Lung microvascular endothelial cell (primary cell): ENCODE results near the gene MEIS3. TPM values are rescaled to one million over a fixed set of nuclear protein-coding genes. Genes with fewer than 3 reads are reported as not detected.
"Not testable (repeated sequence)": the region's sequence is repeated elsewhere in the genome, so short reads cannot be mapped to it uniquely, and the experiment has no call there.

Experiments used
- DNase-seq, 2 donors: peaks; one replicate each; pipeline versions ENCODE4 v3.0.0 to v3.0.0-alpha.2; 2010; ENCODE audit warnings: low read depth in 2 of 2
- total RNA-seq: library from RNA; depleted of rRNA; stranded (reverse); fragments of >200 nt; gene quantifications from 2 replicates; pipeline ENCODE4 v1.2.1, GENCODE V29; 2014

MEIS3 gene
- total RNA-seq, 1 donor from 2014 or later = 0.20 TPM

DNA sequence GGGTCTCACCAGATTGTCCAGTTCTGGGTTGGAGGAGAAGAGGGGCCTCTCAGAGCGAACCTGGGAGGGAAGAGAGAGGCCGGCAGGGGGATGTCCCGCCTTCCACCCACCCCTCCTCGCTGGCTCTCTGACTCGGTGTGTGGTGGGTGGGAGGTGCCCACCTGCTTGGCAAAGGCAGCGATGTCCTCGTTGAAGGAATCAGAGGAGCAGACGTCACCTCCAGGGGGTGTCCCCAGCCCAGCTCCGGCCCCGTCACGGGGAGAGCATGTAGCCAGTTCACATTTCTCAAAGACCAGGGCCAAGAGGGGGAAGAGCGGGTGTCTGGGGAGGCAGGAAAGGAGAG is 2.7 kb downstream of the MEIS3 start:
- no peak for DNase-seq

DNA sequence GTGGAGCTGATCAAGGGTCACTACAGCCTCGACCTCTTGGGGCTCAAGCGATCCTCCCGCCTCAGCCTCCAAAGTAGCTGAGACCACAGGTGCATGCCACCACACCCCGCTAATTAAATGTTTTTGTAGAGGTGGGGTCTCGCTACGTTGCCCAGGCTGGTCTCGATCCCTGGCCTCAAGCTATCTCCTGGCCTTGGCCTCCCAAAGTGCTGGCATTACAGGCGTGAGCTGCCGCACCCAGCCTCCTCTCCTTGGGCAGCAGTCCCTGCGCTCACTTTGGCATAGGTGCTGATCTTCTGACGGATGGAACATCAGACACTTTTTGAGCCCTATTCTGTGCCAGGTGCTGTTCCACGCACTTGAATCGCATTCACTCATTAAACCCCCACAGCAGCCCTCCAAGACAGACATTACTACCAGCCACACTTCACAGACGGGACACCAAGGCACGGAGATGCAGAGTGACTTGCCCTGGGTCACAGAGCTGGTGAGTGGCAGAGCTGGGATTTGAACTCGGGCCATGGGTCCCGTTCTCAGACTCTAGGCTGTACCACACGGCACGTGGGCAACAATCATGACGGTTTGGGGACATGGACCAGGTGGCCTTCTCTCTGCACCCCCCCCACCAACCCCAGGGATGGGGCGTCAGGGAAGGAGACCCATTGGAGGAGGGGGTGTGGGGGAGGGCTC is 3.2 kb downstream of the MEIS3 start:
- no peak for DNase-seq

GRCh38 chr19:47414469-47414868 is 4.9 kb downstream of the MEIS3 start:
- peak; percentile 44 to 72 for DNase-seq

- no peak for DNase-seq
These were observed 5.4 kb downstream of the MEIS3 start for GRCh38 chr19:47413941-47414340.

GRCh38 chr19:47411696-47412095 is 7.6 kb downstream of the MEIS3 start:
- not testable (repeated sequence) for DNase-seq

GRCh38 chr19:47411101-47411500 is 8.2 kb downstream of the MEIS3 start:
- no peak for DNase-seq

GRCh38 chr19:47408156-47408938 is 11.0 kb downstream of the MEIS3 start:
- no peak for DNase-seq

DNA sequence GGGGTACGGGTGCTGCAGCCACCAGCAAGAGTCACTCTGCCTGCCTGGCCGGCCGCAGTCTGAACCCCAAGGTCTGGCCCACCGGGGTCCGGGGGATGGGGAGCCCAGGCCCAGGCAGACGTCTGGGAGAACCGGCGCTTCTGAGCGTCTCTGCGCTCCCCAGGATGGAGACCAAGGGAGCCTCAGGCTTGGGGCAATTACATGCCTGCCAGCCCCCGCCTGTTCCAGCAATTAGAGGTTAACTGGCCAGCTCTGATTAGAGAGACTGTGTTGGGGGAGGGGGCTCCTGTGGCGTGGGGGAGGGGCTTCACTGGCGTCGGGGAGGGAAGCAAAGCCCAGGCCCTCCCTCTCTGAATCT is 11.9 kb downstream of the MEIS3 start:
- DNase-seq = no peak

- peak; percentile 37 to 38 for DNase-seq
These were observed 12.5 kb downstream of the MEIS3 start for GRCh38 chr19:47406711-47407416.

- no peak for DNase-seq
These were observed 13.4 kb downstream of the MEIS3 start for GRCh38 chr19:47405854-47406417.

- no peak for DNase-seq
These were observed 14.2 kb downstream of the MEIS3 start for GRCh38 chr19:47405197-47405550.

GRCh38 chr19:47404334-47405196 is 14.8 kb downstream of the MEIS3 start:
- no peak for DNase-seq

DNA sequence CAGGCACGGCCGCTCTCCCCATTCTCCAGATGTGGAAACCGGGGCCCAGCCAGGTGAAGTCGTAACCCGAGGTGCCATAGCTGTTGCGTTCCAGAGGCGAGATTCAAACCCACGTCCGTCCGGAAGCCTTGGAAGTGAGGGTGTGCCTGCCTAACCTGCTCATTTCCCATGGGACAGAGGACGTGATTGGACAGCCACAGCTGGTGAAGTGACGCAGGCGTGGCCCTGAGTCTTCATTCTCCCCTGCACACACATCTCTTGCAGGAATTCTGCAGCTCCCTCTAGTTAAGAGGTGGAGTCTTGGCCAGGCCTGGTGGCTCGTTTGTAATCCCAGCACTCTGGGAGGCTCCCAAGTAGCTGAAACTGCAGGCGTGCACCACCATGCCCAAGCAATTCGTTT is 16.8 kb downstream of the MEIS3 start:
- DNase-seq = no peak

DNA sequence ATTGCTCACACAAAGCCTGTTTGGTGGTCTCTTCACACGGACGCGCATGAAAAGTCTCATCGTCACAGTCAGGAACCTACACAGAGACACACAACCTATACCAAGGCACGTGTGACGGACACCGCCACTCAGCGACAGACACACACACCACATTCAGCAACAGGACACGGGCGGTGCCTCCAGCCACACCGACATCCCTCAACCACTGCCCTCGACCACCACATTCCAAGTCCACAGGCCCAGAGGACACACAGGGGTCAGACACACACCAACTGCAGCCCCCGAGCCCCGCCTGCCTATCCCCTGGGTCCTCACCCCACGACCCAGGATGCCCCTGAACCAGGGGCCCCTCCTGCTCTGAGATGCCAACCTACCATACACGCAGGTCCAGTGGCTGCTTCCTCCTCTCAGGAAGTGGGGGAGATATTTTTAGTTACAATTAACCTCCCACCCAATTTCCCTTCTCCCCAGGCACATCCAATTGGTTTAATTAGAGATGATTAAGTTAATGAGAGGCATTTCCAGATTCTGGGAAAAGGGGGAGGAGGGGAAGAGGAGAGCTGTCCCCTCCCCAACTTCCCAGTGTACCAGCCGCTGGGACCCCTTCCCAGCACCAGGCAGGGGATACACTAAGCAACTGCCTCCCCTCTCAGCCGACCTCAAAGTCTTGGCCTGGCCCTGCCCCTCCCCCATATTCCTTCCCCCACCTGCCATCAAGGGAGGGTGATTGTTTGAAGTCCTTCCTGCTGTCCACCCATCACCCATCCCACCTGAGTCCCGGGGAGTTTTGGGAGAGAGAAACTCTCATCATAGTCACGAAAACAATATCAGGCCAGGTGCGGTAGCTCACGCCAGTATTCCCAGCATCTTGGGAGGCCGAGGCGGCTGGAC is 20.4 kb downstream of the MEIS3 start:
- no peak for DNase-seq

GRCh38 chr19:47391510-47392223 is 27.7 kb downstream of the MEIS3 start:
- DNase-seq = peak; percentile 69 to 82

- DNase-seq = no peak
These were observed 28.5 kb downstream of the MEIS3 start for GRCh38 chr19:47390533-47391488.

- no peak for DNase-seq
These were observed 30.2 kb downstream of the MEIS3 start for GRCh38 chr19:47389150-47389556.

GRCh38 chr19:47388721-47389120 is 30.6 kb downstream of the MEIS3 start:
- not testable (repeated sequence) for DNase-seq
